GM19468 (cell line): Measurements from ENCODE around the gene MFSD6L.

Experiments used
- ATAC-seq: cut with Tn5 transposase; IDR thresholded peaks from one replicate; pipeline ENCODE4 v1.9.1; 2021; ENCODE audit warnings: mild to moderate bottlenecking, moderate library complexity, moderate number of reproducible peaks; ENCODE audit not compliant: unreplicated experiment; ENCODE audit errors: extremely low read depth

MFSD6L gene

GRCh38 chr17:8798846-8799569 lies at the start of gene MFSD6L:
Gene MFSD6L, minus strand, starts transcription at chr17:8799365. Its CDS starts 245 bp downstream, at chr17:8799120.
- no peak for ATAC-seq

GRCh38 chr17:8847891-8848290 lies 48.7 kb upstream of the MFSD6L start:
- no peak for ATAC-seq

DNA sequence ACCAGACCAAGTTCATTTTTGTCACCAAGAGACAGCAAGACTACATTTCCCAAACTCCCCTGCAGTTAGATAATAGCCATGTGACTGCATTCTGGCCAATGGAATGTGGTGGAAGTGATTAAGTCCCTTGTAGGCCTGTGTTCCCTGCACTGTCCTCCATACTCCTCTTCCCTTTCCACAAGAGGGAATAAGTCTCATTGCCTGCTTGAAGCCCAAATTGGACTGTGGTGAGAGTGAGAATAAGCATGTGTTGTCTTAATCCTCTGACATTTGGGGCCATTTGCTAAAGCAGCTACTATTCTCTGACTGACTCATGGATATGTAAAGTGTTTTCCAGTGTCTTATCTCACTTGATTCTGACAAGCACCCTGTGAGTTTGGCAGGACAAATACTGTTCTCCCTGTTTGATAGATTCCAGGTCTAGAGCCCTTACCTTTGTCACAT lies 47.6 kb upstream of the MFSD6L start:
- ATAC-seq = no peak

- no peak for ATAC-seq
These were observed 45.4 kb upstream of the MFSD6L start for GRCh38 chr17:8844229-8845218.

DNA sequence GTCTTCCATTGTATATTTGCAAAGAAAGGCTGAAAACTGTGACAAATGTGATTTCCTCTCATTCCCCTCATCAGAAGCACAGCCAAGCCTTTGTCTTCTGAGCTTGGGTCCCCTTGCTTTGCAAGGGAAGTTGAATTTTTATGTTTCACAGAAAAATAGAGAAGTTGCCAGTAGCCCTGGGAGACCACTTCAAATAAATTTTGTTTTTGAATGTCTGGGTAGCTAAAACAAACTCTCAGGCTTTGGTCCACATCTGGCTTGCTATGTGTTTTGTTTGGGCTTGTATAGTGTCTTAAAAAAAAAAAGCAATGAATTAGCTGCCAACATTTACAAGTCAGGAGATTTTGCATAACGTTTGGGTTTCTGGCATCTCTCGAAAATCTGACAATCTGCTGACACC lies 44.2 kb upstream of the MFSD6L start:
- ATAC-seq = no peak

DNA sequence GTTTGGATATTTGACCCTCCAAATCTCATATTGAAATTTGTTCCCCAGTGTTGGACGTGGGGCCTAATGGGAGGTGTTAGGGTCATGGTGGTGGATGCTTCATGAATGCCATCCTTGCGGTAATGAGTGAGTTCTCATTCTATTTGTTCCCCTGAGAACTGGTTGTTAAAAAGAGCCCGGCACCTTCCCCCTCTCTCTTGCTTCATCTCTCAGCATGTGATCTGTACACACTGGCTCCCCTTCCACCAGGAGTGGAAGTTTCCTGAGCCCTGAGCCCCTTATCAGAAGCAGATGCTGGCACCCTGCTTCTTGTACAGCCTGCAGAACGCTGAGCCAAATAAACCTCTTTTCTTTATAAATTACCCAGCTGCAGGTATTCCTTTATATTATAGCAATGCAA lies 42.7 kb upstream of the MFSD6L start:
- no peak for ATAC-seq

DNA sequence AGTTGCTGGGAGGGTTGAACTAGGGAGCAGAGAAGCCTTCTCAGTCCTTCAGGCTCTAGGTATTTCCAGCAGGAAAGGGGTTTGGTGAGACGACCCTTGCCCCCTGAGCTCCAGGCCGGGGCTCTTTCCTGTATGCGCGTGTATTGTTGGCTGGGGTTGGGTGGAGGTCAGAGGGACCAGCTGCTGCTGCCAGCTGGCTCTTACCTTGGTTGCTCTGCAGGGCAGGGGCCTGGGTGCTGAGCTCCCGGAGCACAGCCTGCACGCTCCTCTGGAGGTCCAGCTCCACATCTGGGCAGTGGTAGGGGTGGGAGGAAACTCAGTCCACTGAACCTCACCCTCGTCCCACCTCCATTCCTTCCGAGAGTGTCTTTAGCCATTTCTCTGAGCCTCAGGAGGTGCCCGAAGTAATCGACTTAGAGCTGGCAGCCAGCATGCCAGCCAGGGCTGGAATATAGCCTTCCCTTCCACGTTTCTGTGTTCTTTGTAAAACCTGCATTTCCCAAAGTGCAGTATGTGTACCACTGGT lies 40.3 kb upstream of the MFSD6L start:
- no peak for ATAC-seq

- ATAC-seq = no peak
These were observed 39.5 kb upstream of the MFSD6L start for GRCh38 chr17:8838551-8839095.

GRCh38 chr17:8837563-8838075 lies 38.5 kb upstream of the MFSD6L start:
- ATAC-seq = no peak

DNA sequence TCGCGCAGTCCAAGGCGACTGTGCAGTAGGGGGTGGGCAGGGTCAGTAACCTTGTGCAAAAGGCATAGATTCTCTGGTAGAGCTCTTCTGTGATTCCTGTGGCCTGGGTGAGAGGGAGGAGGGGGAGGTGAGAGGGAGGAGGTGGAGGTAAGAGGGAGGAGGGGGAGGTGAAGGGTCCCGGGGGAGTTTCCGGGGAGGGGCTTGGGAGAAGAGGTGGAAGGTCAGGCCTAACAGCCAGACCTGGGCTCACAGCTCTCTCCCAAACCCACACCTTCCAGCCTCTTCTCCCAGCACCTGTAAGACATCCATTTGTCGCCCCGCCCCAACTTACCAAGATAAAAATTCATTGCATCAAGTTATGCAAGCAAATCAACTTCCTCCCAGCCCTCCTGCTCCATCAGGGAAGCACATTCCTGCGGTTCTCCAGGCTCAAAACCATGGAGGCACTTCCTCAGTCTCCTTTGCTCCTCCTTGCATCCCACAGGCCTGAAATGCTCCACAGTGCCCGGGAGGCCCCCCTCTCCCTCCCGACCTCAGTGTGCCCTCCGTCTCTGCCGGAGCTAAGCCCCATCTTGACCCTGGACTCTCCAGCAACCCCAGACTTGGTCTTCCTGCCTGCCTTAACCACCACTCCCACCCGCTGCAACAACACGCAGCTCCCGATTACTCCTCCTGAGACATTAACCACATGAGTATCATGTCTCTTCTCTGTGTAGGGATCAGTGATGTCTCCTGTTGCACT lies 37.8 kb upstream of the MFSD6L start:
- ATAC-seq = no peak

GRCh38 chr17:8835631-8836364 lies 36.6 kb upstream of the MFSD6L start:
- ATAC-seq = no peak

GRCh38 chr17:8835106-8835505 lies 35.9 kb upstream of the MFSD6L start:
- ATAC-seq = no peak

DNA sequence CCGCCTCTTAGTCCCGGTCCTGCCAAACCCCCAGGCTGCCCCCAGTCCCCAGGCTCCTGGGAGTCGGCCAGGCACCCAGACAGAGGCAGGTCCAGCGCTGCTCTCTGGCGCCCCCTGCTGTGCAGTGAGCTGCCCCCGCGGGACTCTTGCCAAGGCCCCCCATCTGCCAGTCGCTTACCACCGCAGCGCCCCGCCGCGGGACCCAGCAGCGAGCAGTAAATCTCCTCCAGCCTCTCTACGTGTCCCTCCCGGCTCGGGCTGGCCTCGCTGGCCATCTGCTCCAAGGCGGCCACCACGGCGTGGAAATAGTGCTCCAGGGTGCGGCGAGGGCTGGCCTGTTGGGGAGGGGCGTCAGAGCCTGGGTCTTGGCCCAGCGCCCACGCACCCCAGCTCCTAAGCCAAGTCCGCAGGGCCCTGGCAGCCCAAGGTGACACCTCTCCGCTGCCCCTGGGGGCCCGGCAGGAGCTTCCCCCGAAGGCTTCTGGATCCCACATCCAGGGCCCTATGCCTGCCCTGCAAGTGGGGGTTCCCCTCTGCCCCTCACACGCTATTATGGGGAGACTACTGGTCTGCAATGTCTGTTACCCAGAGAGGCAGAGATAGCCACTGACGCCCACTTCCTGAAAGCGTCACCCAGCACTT lies 33.7 kb upstream of the MFSD6L start:
- ATAC-seq = no peak

- ATAC-seq = no peak
These were observed 32.2 kb upstream of the MFSD6L start for GRCh38 chr17:8831234-8831849.

GRCh38 chr17:8830141-8830540 lies 31.0 kb upstream of the MFSD6L start:
- no peak for ATAC-seq

GRCh38 chr17:8829036-8829941 lies 30.1 kb upstream of the MFSD6L start:
- ATAC-seq = no peak

GRCh38 chr17:8828517-8828875 lies 29.3 kb upstream of the MFSD6L start:
- no peak for ATAC-seq
